LNCaP clone FGC (cell line): ENCODE results near the gene NOS2.
"Not testable (repeated sequence)": the region's sequence is repeated elsewhere in the genome, so short reads cannot be mapped to it uniquely, and the experiment has no call there.

Source experiments
- DNase-seq: peaks from one replicate; pipeline ENCODE4 v3.0.0-alpha.2; 2011; ENCODE audit warnings: low read depth
- H3K4me3 ChIP-seq: 2 replicates; pipeline ENCODE4 v1.5.1; 2011; ENCODE audit warnings: mild to moderate bottlenecking, low read depth, low read length, control low read depth
- CTCF ChIP-seq: IDR thresholded peaks from 2 replicates; pipeline ENCODE4 v1.5.1; 2012; ENCODE audit warnings: mild to moderate bottlenecking; ENCODE audit not compliant: control insufficient read depth, insufficient read depth; ENCODE audit errors: extremely low read depth

Gene NOS2

GRCh38 chr17:27837769-27838168 lies 37.4 kb upstream of the NOS2 start:
- not testable (repeated sequence) for H3K4me3 ChIP-seq, DNase-seq

GRCh38 chr17:27836651-27837050 lies 36.3 kb upstream of the NOS2 start:
- no peak for TF ChIP-seq CTCF
- DNase-seq = no peak
- no peak overlapping the region for H3K4me3 ChIP-seq

- no peak for DNase-seq
- TF ChIP-seq CTCF = no peak
- H3K4me3 ChIP-seq = no peak overlapping the region
Observed at GRCh38 chr17:27834571-27834970, 34.2 kb upstream of the NOS2 start.

GRCh38 chr17:27832831-27833230 lies 32.5 kb upstream of the NOS2 start:
- DNase-seq = no peak
- no peak for TF ChIP-seq CTCF
- no peak overlapping the region for H3K4me3 ChIP-seq

GRCh38 chr17:27829888-27830287 lies 29.6 kb upstream of the NOS2 start:
- not testable (repeated sequence) for DNase-seq

GRCh38 chr17:27829143-27829711 lies 28.9 kb upstream of the NOS2 start:
- H3K4me3 ChIP-seq, DNase-seq: not testable (repeated sequence)

More at GRCh38 chr17:27829888-27830287, 29.6 kb upstream of the NOS2 start:
- not testable (repeated sequence) for H3K4me3 ChIP-seq

- TF ChIP-seq CTCF = no peak
- no peak overlapping the region for H3K4me3 ChIP-seq
- DNase-seq = no peak
Observed at GRCh38 chr17:27825459-27825858, 25.1 kb upstream of the NOS2 start.

- DNase-seq = no peak
- no peak overlapping the region for H3K4me3 ChIP-seq
- TF ChIP-seq CTCF = no peak
Observed at GRCh38 chr17:27824745-27825144, 24.4 kb upstream of the NOS2 start.
